Adrenal gland (tissue), 5 donors: ENCODE measurements around the gene LSM10.

Experiments
- POLR2A ChIP-seq, 2 donors: fragments of 450-650 bp; IDR thresholded peaks; one replicate each; pipeline ENCODE4 v1.6.1; 2017; ENCODE audit warnings: antibody characterized with exemption in 2 of 2, mild to moderate bottlenecking in 2 of 2, moderate library complexity in 1 of 2
- TF ChIP-seq, protein P1 (sequence below), 6 experiments: fragments of 450-650 bp in 4 of 6; fragments of 200-600 bp in 2 of 6; sonication (generic) in 1 of 6; IDR thresholded peaks; 1 replicate in 5 of 6; 2 replicates in 1 of 6; pipeline versions ENCODE4 v1.5.1 to v1.8.0; 2016 to 2021; ENCODE audit warnings: antibody characterized with exemption in 6 of 6, mild to moderate bottlenecking in 2 of 6, moderate library complexity in 1 of 6
- donor health status: DM: no; HTN: no; CAD: no.

DNA sequence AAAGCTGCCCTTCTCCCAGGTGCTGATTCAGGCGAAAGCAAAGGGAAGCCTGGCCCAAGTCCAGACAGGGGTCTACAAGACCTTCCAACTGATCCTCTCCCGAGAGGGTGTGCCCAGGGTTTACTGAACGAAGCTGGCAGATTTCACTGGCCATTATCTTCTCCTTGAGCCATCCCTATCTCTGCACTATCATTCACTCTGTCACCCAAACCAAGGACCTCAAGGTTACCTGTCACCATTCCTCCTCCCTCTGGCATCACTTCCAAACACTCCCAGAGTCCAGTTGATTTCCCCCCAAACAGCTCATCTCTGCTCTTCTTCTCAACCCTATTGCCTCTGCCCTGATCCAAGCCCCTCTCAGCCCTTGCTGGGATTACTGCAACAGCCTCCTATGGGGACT lies 16.9 kb downstream of the LSM10 start:
- TF ChIP-seq, protein P1, sequence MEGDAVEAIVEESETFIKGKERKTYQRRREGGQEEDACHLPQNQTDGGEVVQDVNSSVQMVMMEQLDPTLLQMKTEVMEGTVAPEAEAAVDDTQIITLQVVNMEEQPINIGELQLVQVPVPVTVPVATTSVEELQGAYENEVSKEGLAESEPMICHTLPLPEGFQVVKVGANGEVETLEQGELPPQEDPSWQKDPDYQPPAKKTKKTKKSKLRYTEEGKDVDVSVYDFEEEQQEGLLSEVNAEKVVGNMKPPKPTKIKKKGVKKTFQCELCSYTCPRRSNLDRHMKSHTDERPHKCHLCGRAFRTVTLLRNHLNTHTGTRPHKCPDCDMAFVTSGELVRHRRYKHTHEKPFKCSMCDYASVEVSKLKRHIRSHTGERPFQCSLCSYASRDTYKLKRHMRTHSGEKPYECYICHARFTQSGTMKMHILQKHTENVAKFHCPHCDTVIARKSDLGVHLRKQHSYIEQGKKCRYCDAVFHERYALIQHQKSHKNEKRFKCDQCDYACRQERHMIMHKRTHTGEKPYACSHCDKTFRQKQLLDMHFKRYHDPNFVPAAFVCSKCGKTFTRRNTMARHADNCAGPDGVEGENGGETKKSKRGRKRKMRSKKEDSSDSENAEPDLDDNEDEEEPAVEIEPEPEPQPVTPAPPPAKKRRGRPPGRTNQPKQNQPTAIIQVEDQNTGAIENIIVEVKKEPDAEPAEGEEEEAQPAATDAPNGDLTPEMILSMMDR (IDR thresholded peaks at IDR 0.05) = no peak
- TF ChIP-seq POLR2A (IDR thresholded peaks at IDR 0.05) = no peak
